OCI-LY1 (cell line): ENCODE results near the gene SERINC1.
"Not testable (repeated sequence)": the region's sequence is repeated elsewhere in the genome, so short reads cannot be mapped to it uniquely, and the experiment has no call there.

Experiments used
- CTCF ChIP-seq: fragments of 200-600 bp; sonication (generic), shearing (Covaris generic); IDR thresholded peaks from 2 replicates; pipeline ENCODE4 v1.5.1; 2017; ENCODE audit warnings: mild to moderate bottlenecking, antibody characterized with exemption, low read length, moderate library complexity, mixed read lengths
- EZH2 ChIP-seq: fragments of 200-600 bp; sonication (generic), shearing (Covaris generic); IDR thresholded peaks from 2 replicates; pipeline ENCODE4 v1.8.0; 2017; ENCODE audit warnings: borderline replicate concordance, mixed run types, mild to moderate bottlenecking, antibody characterized with exemption, low read length, moderate library complexity, mixed read lengths

- TF ChIP-seq CTCF, EZH2: not testable (repeated sequence)
Observed at GRCh38 chr6:122505170-122505569, 33.6 kb upstream of the SERINC1 start.
